Fibroblast of villous mesenchyme (primary cell): ENCODE measurements around the gene MYH3. TPM values are rescaled to one million over a fixed set of nuclear protein-coding genes. Genes with fewer than 3 reads are reported as not detected.

Experiments
- DNase-seq: peaks from one replicate; pipeline ENCODE4 v3.0.0-alpha.2; 2010; ENCODE audit warnings: low read depth
- H3K4me3 ChIP-seq: 2 replicates; pipeline ENCODE4 v1.5.1; 2011; ENCODE audit warnings: low read depth, mild to moderate bottlenecking, low read length
- total RNA-seq: library from RNA; depleted of rRNA; stranded (reverse); fragments of >200 nt; gene quantifications from 2 replicates; pipeline ENCODE4 v1.2.3, GENCODE V29; 2012
- TF ChIP-seq, protein P1 (sequence below): IDR thresholded peaks from 2 replicates; pipeline ENCODE4 v1.5.1; 2012; ENCODE audit warnings: low read depth, mild to moderate bottlenecking, low read length; ENCODE audit not compliant: insufficient read depth

MYH3 gene
- total RNA-seq, 1 donor: 0.43 TPM

DNA sequence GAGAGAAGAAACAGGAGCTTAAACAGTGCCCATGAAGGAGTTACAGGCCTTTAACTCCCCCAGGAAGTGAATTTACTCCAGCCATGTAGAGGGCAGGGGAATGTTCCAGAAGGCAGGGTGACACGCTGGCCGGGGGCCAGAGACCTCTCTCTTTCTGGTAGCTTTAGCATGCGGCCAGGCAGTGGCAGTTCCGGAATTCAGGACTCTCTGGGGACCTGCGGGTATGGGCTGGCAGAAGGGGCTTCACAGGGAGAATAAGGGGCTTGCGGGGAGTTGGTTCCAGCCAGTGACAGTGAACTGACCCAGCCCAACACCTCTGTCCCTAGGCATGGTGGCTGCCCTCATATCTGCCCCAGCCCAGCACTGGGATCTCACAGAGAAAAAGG, 40.0 kb downstream of the MYH3 start:
- TF ChIP-seq, protein P1, sequence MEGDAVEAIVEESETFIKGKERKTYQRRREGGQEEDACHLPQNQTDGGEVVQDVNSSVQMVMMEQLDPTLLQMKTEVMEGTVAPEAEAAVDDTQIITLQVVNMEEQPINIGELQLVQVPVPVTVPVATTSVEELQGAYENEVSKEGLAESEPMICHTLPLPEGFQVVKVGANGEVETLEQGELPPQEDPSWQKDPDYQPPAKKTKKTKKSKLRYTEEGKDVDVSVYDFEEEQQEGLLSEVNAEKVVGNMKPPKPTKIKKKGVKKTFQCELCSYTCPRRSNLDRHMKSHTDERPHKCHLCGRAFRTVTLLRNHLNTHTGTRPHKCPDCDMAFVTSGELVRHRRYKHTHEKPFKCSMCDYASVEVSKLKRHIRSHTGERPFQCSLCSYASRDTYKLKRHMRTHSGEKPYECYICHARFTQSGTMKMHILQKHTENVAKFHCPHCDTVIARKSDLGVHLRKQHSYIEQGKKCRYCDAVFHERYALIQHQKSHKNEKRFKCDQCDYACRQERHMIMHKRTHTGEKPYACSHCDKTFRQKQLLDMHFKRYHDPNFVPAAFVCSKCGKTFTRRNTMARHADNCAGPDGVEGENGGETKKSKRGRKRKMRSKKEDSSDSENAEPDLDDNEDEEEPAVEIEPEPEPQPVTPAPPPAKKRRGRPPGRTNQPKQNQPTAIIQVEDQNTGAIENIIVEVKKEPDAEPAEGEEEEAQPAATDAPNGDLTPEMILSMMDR: no peak
- no peak overlapping the region for H3K4me3 ChIP-seq
- no peak for DNase-seq

DNA sequence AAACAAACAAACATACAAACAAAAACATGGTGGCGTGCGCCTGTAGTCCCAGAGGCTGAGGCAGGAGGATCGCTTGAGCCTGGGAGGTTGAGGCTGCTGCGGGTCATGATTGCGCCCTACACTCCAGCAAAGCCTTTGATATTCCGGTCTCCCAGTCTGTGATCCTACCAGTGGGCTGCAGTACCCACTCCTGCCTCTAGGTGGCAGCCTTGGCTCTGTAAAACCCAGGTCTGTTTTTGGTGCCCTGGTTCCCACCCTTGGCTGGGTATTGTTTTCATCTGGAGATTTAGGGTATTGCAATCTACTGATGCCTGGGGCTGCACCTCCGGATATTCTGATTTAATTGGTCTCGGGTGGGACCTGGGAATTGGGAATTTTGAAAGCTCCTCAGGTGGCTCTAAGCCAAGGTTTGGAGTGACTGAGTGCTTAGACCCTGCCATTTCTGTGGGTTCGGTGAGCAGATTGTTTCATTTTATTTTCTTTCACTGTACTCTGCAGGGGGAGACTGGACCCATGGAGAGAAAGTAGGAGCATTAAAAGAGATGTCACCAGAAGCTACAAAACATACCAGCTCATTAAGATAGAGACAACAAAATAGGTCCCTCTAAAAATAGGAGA, 40.5 kb downstream of the MYH3 start:
- no peak overlapping the region for H3K4me3 ChIP-seq
- peak; percentile 65 for DNase-seq
- TF ChIP-seq, protein P1: peak; percentile 100

DNA sequence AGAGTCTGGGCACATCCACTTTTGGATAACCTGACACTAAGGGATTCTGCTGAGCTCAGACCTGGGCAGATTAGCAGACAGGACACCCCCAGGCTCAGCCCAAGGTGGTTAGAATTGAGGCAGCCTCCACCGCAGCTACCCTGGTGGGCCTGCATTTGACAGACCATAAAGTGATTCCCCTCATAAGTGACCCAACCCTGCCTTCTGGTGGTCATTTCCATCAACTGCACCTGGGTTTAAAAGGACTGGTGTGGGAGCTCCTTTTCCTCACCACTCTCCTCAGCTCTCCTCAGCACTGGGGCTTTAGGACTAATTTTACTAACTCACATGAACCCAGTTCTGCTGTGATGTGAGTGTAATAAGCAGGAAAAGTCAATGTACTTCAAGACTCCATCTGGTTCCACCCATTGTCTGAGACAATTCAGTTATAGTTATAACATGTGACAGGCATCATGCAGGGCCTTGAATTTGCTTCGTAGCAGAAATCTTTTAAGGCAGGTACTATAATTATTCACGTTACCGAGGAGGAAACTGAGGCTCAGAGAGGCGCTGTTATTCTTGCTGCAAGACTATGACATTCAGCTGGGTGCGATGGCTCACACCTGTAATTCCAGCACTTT, 42.5 kb downstream of the MYH3 start:
- peak; percentile 67 for DNase-seq
- TF ChIP-seq, protein P1: peak; percentile 91
- no peak overlapping the region for H3K4me3 ChIP-seq

DNA sequence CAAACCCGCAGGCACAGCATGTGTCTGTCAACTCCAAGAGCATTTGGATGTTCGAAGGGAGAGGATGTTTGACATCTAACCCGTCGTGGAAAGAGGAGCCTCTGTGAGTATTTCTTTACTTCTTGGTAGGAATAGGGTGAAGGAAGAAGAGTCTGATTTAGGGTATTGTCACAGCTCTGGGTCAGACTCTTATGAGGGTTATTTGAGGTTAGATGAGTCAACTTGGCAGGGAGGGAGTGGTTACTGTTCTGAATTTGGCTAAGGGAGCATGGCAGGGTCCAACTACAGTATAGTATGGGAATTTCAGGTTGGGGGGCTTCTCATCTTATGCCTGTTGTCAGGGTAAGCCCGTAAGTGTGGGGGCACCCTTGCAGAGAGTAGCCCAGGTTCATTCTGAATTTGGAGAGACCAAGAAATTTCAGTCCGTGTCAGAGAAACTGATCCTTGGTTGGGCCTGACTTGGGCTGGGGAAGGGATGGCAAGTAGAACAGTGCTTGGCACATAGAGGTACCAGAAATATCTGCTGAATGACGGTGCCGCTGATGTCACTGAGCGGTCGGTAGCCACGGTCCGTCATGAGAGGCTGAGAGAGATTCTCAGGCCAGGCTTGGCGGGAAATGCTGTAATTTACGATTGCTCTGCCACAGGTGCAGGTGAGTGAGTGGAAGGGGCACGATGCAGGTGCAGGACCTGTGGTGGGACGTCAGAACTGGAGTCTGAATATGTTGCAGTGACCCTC, 43.2 kb downstream of the MYH3 start:
- TF ChIP-seq, protein P1: no peak
- no peak overlapping the region for H3K4me3 ChIP-seq
- no peak for DNase-seq

DNA sequence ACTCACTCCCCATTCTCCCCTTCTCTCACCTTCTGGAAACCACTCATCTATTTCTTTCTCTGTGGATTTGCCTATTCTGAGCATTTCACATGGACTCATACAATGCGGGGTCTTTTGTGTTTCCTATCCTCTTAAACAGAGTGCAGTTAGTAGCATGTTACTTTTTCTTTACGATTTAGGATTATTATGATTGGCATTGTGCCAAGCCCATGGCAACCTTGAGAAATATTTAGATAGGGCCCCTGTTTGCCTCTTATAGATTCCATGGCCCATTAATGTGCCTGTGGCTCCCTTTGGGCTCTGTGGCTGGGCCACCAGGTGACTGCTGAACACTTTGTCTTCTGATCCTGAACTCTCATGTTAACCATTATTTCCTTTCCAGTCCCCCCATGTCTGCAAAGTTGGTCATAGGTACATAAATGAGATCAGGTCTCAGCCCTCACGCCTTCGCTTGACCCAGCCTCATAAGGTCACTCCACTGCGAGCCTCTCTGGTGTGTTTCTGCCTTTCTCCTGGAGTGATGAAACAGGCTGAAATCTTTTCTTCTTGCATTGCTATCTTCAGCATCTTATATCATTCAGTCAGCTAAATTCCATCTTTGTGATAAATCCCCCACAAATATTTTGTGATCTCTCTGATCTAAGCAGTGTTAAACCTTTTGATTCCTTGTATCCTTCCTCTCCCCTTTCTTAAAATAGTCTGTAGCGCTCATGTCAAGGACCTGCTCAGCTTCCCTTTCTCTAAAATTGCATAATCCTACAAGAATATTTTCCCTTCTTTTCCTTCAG, 44.0 kb downstream of the MYH3 start:
- peak; percentile 65 for DNase-seq
- H3K4me3 ChIP-seq: no peak overlapping the region
- TF ChIP-seq, protein P1: no peak

DNA sequence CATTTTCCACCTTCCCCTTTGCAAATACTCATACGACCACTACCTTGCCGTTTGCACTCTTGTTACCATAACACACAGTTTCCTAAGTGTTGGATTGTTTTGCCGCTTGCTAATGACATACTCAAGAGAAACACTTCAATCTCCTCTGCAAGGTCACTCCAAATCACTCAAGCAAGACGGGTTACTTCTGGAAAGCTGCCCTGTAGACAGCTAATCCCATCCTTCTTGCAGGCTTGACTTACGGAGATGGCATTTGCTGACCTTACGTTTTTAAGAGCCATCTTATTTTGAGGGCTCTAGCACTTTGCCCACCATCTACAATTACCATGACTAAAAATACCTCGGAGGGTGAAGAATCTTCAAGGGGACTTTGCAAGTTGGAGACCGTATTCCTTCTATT, 46.2 kb downstream of the MYH3 start:
- H3K4me3 ChIP-seq: no peak overlapping the region
- TF ChIP-seq, protein P1: no peak
- DNase-seq: no peak
